HG03558 (cell line): ENCODE results near the gene PDLIM7.

Experiments
- ATAC-seq: cut with Tn5 transposase; IDR thresholded peaks from one replicate; pipeline ENCODE4 v1.9.1; 2021; ENCODE audit warnings: moderate number of reproducible peaks; ENCODE audit not compliant: unreplicated experiment; ENCODE audit errors: extremely low read depth

PDLIM7 gene

GRCh38 chr5:177447611-177448243 lies 49.7 kb downstream of the PDLIM7 start:
- no peak for ATAC-seq

- ATAC-seq = no peak
Observed at GRCh38 chr5:177447066-177447610, 50.3 kb downstream of the PDLIM7 start.

GRCh38 chr5:177446200-177447065 lies 51.0 kb downstream of the PDLIM7 start, which contains the start of gene PRR7:
Gene PRR7, plus strand, starts transcription at chr5:177446814. Its CDS starts 8,254 bp downstream, at chr5:177455068.
- ATAC-seq = no peak

GRCh38 chr5:177445917-177446199 lies 51.5 kb downstream of the PDLIM7 start:
- no peak for ATAC-seq

- ATAC-seq = no peak
Observed at GRCh38 chr5:177445052-177445916, 52.1 kb downstream of the PDLIM7 start.

GRCh38 chr5:177444106-177445051 lies 53.0 kb downstream of the PDLIM7 start:
- ATAC-seq = no peak

- ATAC-seq = no peak
Observed at GRCh38 chr5:177443144-177443983, 54.0 kb downstream of the PDLIM7 start.

- ATAC-seq = no peak
Observed at GRCh38 chr5:177442066-177442826, 55.2 kb downstream of the PDLIM7 start.

GRCh38 chr5:177440990-177441780 lies 56.2 kb downstream of the PDLIM7 start:
- no peak for ATAC-seq

GRCh38 chr5:177440211-177440989 lies 57.0 kb downstream of the PDLIM7 start:
- no peak for ATAC-seq

- no peak for ATAC-seq
Observed at GRCh38 chr5:177439518-177440053, 57.8 kb downstream of the PDLIM7 start.

GRCh38 chr5:177438468-177438867 lies 58.9 kb downstream of the PDLIM7 start:
- ATAC-seq = no peak

GRCh38 chr5:177437623-177438022 lies 59.8 kb downstream of the PDLIM7 start:
- no peak for ATAC-seq

- no peak for ATAC-seq
Observed at GRCh38 chr5:177435847-177436536, 61.4 kb downstream of the PDLIM7 start.

- ATAC-seq = no peak
Observed at GRCh38 chr5:177434942-177435738, 62.3 kb downstream of the PDLIM7 start.
